ENCODE data around the gene RALY.

GRCh38 chr20:34042262-34042661 lies 48.6 kb downstream of the RALY start:
- no peak for TF ChIP-seq CTCF (IDR thresholded peaks at IDR 0.05; ENCODE audit: poor library complexity, severe bottlenecking)
- no peak for TF ChIP-seq SMC3 (conservative IDR thresholded peaks at IDR 0.05; ENCODE audit: poor library complexity)
- TF ChIP-seq POLR2AphosphoS5 (IDR thresholded peaks at IDR 0.05): no peak
- TF ChIP-seq TAF1 (IDR thresholded peaks at IDR 0.05; ENCODE audit: low read depth): no peak
- TF ChIP-seq EZH2 (IDR thresholded peaks at IDR 0.05; ENCODE audit: borderline replicate concordance, insufficient read depth, low read length, poor library complexity, severe bottlenecking): no peak
- no peak for TF ChIP-seq RAD21 (conservative IDR thresholded peaks at IDR 0.05)
- TF ChIP-seq EP300 (conservative IDR thresholded peaks at IDR 0.05; ENCODE audit: poor library complexity, severe bottlenecking): no peak
- TF ChIP-seq, protein P1, sequence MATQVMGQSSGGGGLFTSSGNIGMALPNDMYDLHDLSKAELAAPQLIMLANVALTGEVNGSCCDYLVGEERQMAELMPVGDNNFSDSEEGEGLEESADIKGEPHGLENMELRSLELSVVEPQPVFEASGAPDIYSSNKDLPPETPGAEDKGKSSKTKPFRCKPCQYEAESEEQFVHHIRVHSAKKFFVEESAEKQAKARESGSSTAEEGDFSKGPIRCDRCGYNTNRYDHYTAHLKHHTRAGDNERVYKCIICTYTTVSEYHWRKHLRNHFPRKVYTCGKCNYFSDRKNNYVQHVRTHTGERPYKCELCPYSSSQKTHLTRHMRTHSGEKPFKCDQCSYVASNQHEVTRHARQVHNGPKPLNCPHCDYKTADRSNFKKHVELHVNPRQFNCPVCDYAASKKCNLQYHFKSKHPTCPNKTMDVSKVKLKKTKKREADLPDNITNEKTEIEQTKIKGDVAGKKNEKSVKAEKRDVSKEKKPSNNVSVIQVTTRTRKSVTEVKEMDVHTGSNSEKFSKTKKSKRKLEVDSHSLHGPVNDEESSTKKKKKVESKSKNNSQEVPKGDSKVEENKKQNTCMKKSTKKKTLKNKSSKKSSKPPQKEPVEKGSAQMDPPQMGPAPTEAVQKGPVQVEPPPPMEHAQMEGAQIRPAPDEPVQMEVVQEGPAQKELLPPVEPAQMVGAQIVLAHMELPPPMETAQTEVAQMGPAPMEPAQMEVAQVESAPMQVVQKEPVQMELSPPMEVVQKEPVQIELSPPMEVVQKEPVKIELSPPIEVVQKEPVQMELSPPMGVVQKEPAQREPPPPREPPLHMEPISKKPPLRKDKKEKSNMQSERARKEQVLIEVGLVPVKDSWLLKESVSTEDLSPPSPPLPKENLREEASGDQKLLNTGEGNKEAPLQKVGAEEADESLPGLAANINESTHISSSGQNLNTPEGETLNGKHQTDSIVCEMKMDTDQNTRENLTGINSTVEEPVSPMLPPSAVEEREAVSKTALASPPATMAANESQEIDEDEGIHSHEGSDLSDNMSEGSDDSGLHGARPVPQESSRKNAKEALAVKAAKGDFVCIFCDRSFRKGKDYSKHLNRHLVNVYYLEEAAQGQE (IDR thresholded peaks at IDR 0.05; ENCODE audit: borderline replicate concordance): no peak
